ENCODE measurements around the gene GREB1L.

GREB1L gene

GRCh38 chr18:21509062-21509461 is 267.0 kb downstream of the GREB1L start:
- no peak for DNase-seq (ENCODE audit: low read depth)
- no peak for TF ChIP-seq CTCF (IDR thresholded peaks at IDR 0.05; ENCODE audit: insufficient read depth, low read depth, low read length, missing control alignments)
- H3K4me3 ChIP-seq (ENCODE audit: low read length) = no peak overlapping the region

- H3K4me3 ChIP-seq (ENCODE audit: low read length) = no peak overlapping the region
- DNase-seq (ENCODE audit: low read depth) = no peak
Measured at GRCh38 chr18:21513292-21513691, 271.3 kb downstream of the GREB1L start.

GRCh38 chr18:21513741-21514140 is 271.7 kb downstream of the GREB1L start:
- DNase-seq (ENCODE audit: low read depth) = peak; percentile 32
- H3K4me3 ChIP-seq (ENCODE audit: low read length) = no peak overlapping the region
- no peak for TF ChIP-seq CTCF (IDR thresholded peaks at IDR 0.05; ENCODE audit: insufficient read depth, low read depth, low read length, missing control alignments)

More at GRCh38 chr18:21513292-21513691, 271.3 kb downstream of the GREB1L start:
- no peak for TF ChIP-seq CTCF (IDR thresholded peaks at IDR 0.05; ENCODE audit: insufficient read depth, low read depth, low read length, missing control alignments)

- H3K4me3 ChIP-seq (ENCODE audit: low read length) = no peak overlapping the region
- no peak for DNase-seq (ENCODE audit: low read depth)
- no peak for TF ChIP-seq CTCF (IDR thresholded peaks at IDR 0.05; ENCODE audit: insufficient read depth, low read depth, low read length, missing control alignments)
Measured at GRCh38 chr18:21522530-21522929, 280.5 kb downstream of the GREB1L start.

- H3K4me3 ChIP-seq (ENCODE audit: low read length) = no peak overlapping the region
Measured at GRCh38 chr18:21525916-21526315, 283.9 kb downstream of the GREB1L start.

GRCh38 chr18:21526463-21526862 is 284.4 kb downstream of the GREB1L start:
- TF ChIP-seq CTCF (IDR thresholded peaks at IDR 0.05; ENCODE audit: insufficient read depth, low read depth, low read length, missing control alignments) = no peak
- DNase-seq (ENCODE audit: low read depth) = no peak

More at GRCh38 chr18:21525916-21526315, 283.9 kb downstream of the GREB1L start:
- DNase-seq (ENCODE audit: low read depth) = no peak
- TF ChIP-seq CTCF (IDR thresholded peaks at IDR 0.05; ENCODE audit: insufficient read depth, low read depth, low read length, missing control alignments) = no peak

GRCh38 chr18:21534327-21534726 is 292.3 kb downstream of the GREB1L start:
- no peak overlapping the region for H3K4me3 ChIP-seq (ENCODE audit: low read length)
- TF ChIP-seq CTCF (IDR thresholded peaks at IDR 0.05; ENCODE audit: insufficient read depth, low read depth, low read length, missing control alignments) = no peak
- DNase-seq (ENCODE audit: low read depth) = no peak

More at GRCh38 chr18:21526463-21526862, 284.4 kb downstream of the GREB1L start:
- H3K4me3 ChIP-seq (ENCODE audit: low read length) = no peak overlapping the region

Data from epithelial cell of esophagus (primary cell).